ENCODE data around the gene CHADL. TPM values are rescaled to one million over a fixed set of nuclear protein-coding genes. Genes with fewer than 3 reads are reported as not detected.
A peak's percentile ranks its signal among the peaks of the same experiment; 100 is the strongest.

The CHADL gene
- total RNA-seq, 3 donors from 2014 or later (not counting 1 experiment from before 2014, with no cell fraction given): 0.35 to 1.2 (median 0.36) TPM

- ATAC-seq: no peak
- no peak for TF ChIP-seq CTCF (IDR thresholded peaks at IDR 0.05)
- Histone ChIP-seq H3K27me3 (ENCODE audit: control insufficient read depth, insufficient read depth, low read length) (no peaks in the 10 kb centered on the region), H3K4me1 (ENCODE audit: control insufficient read depth, insufficient read depth, low read length) (peaks cover 13% of the 10 kb centered on the region), H3K36me3 (ENCODE audit: control insufficient read depth, insufficient read depth, low read length) (peaks cover 37% of the 10 kb centered on the region), H3K9me3 (ENCODE audit: control insufficient read depth, insufficient read depth, low read length) (no peaks in the 10 kb centered on the region), H3K4me3 (ENCODE audit: low read length) (no peak overlapping the region), H3K27ac (ENCODE audit: low read length) (no peak overlapping the region)
- 89% methylated on average over 13 of the region's 13 CpGs for WGBS (ENCODE audit: insufficient coverage)
- H3K9me3 Mint-ChIP-seq: no peaks in the 10 kb centered on the region
- intact Hi-C loops (cut with micrococcal nuclease): no loop called here
- no peaks in the 10 kb centered on the region for H3K27me3 Mint-ChIP-seq (ENCODE audit: low read depth in 2 of 2)
- no peak for DNase-seq
- H3K36me3 Mint-ChIP-seq: no peaks in the 10 kb centered on the region
- H3K4me3 Mint-ChIP-seq: no peak overlapping the region
- peaks cover 10% of the 10 kb centered on the region in 2 donors for H3K4me1 Mint-ChIP-seq
- peak overlapping the region; percentile 57 to 68 for H3K27ac Mint-ChIP-seq
These were observed 23.7 kb downstream of the CHADL start for GRCh38 chr22:41216984-41217383.

GRCh38 chr22:41215926-41216325 lies 24.8 kb downstream of the CHADL start:
- Histone ChIP-seq H3K27ac (ENCODE audit: low read length) (no peak overlapping the region), H3K36me3 (ENCODE audit: control insufficient read depth, insufficient read depth, low read length) (peaks cover 35% of the 10 kb centered on the region), H3K27me3 (ENCODE audit: control insufficient read depth, insufficient read depth, low read length) (no peaks in the 10 kb centered on the region), H3K9me3 (ENCODE audit: control insufficient read depth, insufficient read depth, low read length) (no peaks in the 10 kb centered on the region), H3K4me1 (ENCODE audit: control insufficient read depth, insufficient read depth, low read length) (peaks cover 13% of the 10 kb centered on the region), H3K4me3 (ENCODE audit: low read length) (no peak overlapping the region)
- DNase-seq (no peak), ATAC-seq (no peak)
- Mint-ChIP-seq H3K27me3 (ENCODE audit: low read depth in 2 of 2) (no peaks in the 10 kb centered on the region), H3K27ac (peak overlapping the region in 1 of 2 donors; percentile 24), H3K9me3 (no peaks in the 10 kb centered on the region), H3K4me3 (no peak overlapping the region), H3K4me1 (peaks cover 10% of the 10 kb centered on the region in 2 donors), H3K36me3 (no peaks in the 10 kb centered on the region)
- intact Hi-C loops (cut with micrococcal nuclease): no loop called here
- WGBS (ENCODE audit: insufficient coverage): over 99% methylated on average over 7 of the region's 7 CpGs
- TF ChIP-seq CTCF (IDR thresholded peaks at IDR 0.05): no peak

- H3K4me1 ChIP-seq (ENCODE audit: control insufficient read depth, insufficient read depth, low read length): peaks cover 13% of the 10 kb centered on the region
- DNase-seq (no peak), ATAC-seq (no peak)
- no peaks in the 10 kb centered on the region for H3K9me3 Mint-ChIP-seq
- no peaks in the 10 kb centered on the region for H3K27me3 ChIP-seq (ENCODE audit: control insufficient read depth, insufficient read depth, low read length)
- H3K27ac ChIP-seq (ENCODE audit: low read length): no peak overlapping the region
- no peak overlapping the region for H3K4me3 ChIP-seq (ENCODE audit: low read length)
- H3K27ac Mint-ChIP-seq: no peak overlapping the region
- no peaks in the 10 kb centered on the region for H3K27me3 Mint-ChIP-seq (ENCODE audit: low read depth in 2 of 2)
- peaks cover 33% of the 10 kb centered on the region for H3K36me3 ChIP-seq (ENCODE audit: control insufficient read depth, insufficient read depth, low read length)
- H3K4me3 Mint-ChIP-seq: no peak overlapping the region
- TF ChIP-seq CTCF (IDR thresholded peaks at IDR 0.05): no peak
- intact Hi-C loops (cut with micrococcal nuclease): no loop called here
- WGBS (ENCODE audit: insufficient coverage): 97% methylated on average over 10 of the region's 10 CpGs
- no peaks in the 10 kb centered on the region for H3K9me3 ChIP-seq (ENCODE audit: control insufficient read depth, insufficient read depth, low read length)
- H3K36me3 Mint-ChIP-seq: no peaks in the 10 kb centered on the region
- H3K4me1 Mint-ChIP-seq: peaks cover 10% of the 10 kb centered on the region in 2 donors
These were observed 25.3 kb downstream of the CHADL start for GRCh38 chr22:41215409-41215808.

- intact Hi-C loops (cut with micrococcal nuclease): loop anchor here (10.0 kb wide), 1 partner anchor 78 kb away; the partner anchor contains the start of gene RANGAP1
- Mint-ChIP-seq H3K27me3 (ENCODE audit: low read depth in 2 of 2) (peaks cover 0 to 6% of the 10 kb centered on the region in 2 donors), H3K4me1 (peaks cover 14 to 20% of the 10 kb centered on the region in 2 donors), H3K9me3 (no peaks in the 10 kb centered on the region), H3K4me3 (peak overlapping the region; percentile 47), H3K27ac (no peak overlapping the region), H3K36me3 (peaks cover 7% of the 10 kb centered on the region)
- TF ChIP-seq CTCF (IDR thresholded peaks at IDR 0.05): no peak
- no peak overlapping the region for H3K4me3 ChIP-seq (ENCODE audit: low read length)
- no peaks in the 10 kb centered on the region for H3K9me3 ChIP-seq (ENCODE audit: control insufficient read depth, insufficient read depth, low read length)
- ATAC-seq: no peak
- peaks cover 9% of the 10 kb centered on the region for H3K36me3 ChIP-seq (ENCODE audit: control insufficient read depth, insufficient read depth, low read length)
- WGBS (ENCODE audit: insufficient coverage): 87% methylated on average over 9 of the region's 9 CpGs
- H3K27ac ChIP-seq (ENCODE audit: low read length): no peak overlapping the region
- DNase-seq: no peak
- H3K4me1 ChIP-seq (ENCODE audit: control insufficient read depth, insufficient read depth, low read length): peaks cover 17% of the 10 kb centered on the region
- H3K27me3 ChIP-seq (ENCODE audit: control insufficient read depth, insufficient read depth, low read length): no peaks in the 10 kb centered on the region
These were observed 34.0 kb downstream of the CHADL start for GRCh38 chr22:41206719-41207118.

Data from natural killer cell (primary cell).